Mesodermal cell (in vitro differentiated cells): Measurements from ENCODE around the gene NCAPG2.

ENCODE experiments used
- H3K27ac ChIP-seq: 2 replicates; pipeline ENCODE4 v1.7.0; 2013; ENCODE audit warnings: mild to moderate bottlenecking, low read depth, low read length, moderate library complexity; ENCODE audit not compliant: severe bottlenecking
- H3K36me3 ChIP-seq: 2 replicates; pipeline ENCODE4 v1.7.1; 2013; ENCODE audit warnings: mild to moderate bottlenecking, low read length, moderate library complexity; ENCODE audit not compliant: control insufficient read depth, insufficient read depth
- H3K4me1 ChIP-seq: one replicate; pipeline ENCODE4 v1.7.1; 2013; ENCODE audit warnings: mild to moderate bottlenecking, low read length; ENCODE audit not compliant: insufficient read depth, control insufficient read depth, poor library complexity, severe bottlenecking
- H3K4me3 ChIP-seq: 2 replicates; pipeline ENCODE4 v1.7.0; 2013; ENCODE audit warnings: low read length, control low read depth, mild to moderate bottlenecking; ENCODE audit not compliant: insufficient read depth, poor library complexity, severe bottlenecking; ENCODE audit errors: extremely low read depth
- H3K9me3 ChIP-seq: 2 replicates; pipeline ENCODE4 v1.7.1; 2013; ENCODE audit warnings: mild to moderate bottlenecking, low read length, moderate library complexity; ENCODE audit not compliant: control insufficient read depth
- WGBS, 2 experiments: methylation state at CpG; one replicate each; pipeline ENCODE4 v1.1.5; 2013; ENCODE audit warnings: missing lambda C conversion rate in 2 of 2; ENCODE audit not compliant: insufficient coverage in 2 of 2; 5-methylcytosine and 5-hydroxymethylcytosine counted together

Gene NCAPG2

DNA sequence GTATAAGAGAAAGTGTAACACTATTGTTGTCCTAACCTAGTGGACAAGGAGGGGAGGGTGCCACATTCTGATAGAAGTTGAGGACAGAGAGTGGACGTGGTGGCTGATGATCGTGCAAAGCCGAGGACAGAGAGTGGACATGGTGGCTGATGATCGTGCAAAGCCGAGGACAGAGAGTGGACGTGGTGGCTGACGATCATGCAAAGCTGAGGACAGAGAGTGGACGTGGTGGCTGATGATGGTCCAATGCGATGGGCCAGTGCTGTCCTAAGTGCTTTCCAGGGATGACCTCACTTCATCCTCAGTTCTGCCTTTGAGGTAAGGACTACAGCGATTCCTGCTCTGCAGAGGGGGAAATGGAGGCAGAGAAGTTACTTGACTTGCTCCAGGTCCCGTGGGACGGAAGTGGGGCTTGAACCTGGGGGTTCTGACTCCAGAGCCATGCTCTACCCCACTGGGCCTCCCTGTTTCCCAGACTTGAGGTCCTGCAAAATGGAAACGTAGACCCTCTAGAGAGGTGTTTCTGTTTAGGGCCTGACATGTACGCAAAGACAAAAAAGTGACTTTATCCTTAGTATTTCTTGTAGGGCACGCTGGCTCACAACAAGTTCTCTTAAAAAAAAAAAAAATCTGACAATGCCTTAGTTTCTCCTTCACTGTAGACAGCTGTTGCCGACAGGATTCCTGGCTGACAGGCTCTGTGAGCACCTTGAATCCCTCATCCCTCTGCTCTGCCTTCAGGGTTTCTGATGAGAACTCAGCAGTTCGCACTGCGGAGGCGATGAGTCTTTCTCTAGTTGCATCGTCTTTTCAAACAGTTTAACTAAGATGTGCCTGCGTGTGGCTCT, 20.3 kb upstream of the NCAPG2 start:
- Histone ChIP-seq H3K27ac (no peak overlapping the region), H3K4me1 (no peaks in the 10 kb centered on the region), H3K4me3 (no peak overlapping the region), H3K36me3 (peaks cover under 1% of the 10 kb centered on the region), H3K9me3 (no peaks in the 10 kb centered on the region)
- WGBS, 2 experiments: 91 to 95% methylated on average over 15 to 20 of the region's 21 CpGs

- no peak overlapping the region for H3K4me3 ChIP-seq
- H3K9me3 ChIP-seq: no peaks in the 10 kb centered on the region
- H3K4me1 ChIP-seq: no peaks in the 10 kb centered on the region
- no peaks in the 10 kb centered on the region for H3K36me3 ChIP-seq
- WGBS, 2 experiments: 82 to 94% methylated on average over 10 to 12 of the region's 12 CpGs
- H3K27ac ChIP-seq: no peak overlapping the region
Observed at GRCh38 chr7:158723714-158724385, 19.2 kb upstream of the NCAPG2 start.

- no peaks in the 10 kb centered on the region for H3K9me3 ChIP-seq
Observed at GRCh38 chr7:158723266-158723665, 18.7 kb upstream of the NCAPG2 start.

DNA sequence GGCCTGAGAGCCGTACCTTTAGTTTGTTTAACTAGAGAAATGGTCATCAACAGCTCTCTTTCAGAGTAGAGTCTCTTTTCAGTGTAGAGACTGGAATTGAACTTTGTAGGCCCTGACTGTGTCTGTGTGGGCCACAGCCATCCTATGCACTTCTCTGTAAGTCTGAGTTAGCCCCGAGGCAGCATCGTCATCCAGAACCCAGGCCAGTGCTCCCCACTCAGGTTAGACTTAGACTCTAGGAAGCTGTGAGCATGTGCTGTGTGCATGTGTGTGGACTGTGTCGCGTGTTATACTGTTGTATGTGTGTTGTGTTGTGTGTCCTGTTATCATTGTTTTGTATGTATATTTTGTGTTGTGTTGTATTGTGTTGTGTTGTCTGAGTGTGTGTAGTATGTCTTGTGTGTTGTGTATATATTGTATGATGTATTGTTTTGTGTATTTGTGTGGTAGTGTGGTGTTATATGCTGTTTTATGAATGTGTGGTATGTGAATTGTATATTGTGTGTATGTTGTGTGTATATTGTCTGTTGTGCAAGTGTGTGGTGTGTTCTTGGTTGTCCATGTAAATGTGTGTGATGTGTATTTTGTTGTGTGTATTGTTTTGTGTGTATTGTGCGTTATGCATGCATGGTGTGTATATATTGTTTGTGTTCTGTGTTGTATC, 18.1 kb upstream of the NCAPG2 start:
- 87 to 94% methylated on average over 6 of the region's 6 CpGs for WGBS, 2 experiments
- no peaks in the 10 kb centered on the region for H3K36me3 ChIP-seq
- H3K9me3 ChIP-seq: no peaks in the 10 kb centered on the region
- no peak overlapping the region for H3K4me3 ChIP-seq
- H3K4me1 ChIP-seq: no peaks in the 10 kb centered on the region
- no peak overlapping the region for H3K27ac ChIP-seq

More at GRCh38 chr7:158723266-158723665, 18.7 kb upstream of the NCAPG2 start:
- Histone ChIP-seq H3K27ac (no peak overlapping the region), H3K4me1 (no peaks in the 10 kb centered on the region), H3K36me3 (no peaks in the 10 kb centered on the region), H3K4me3 (no peak overlapping the region)
- 84 to 88% methylated on average over 9 to 13 of the region's 13 CpGs for WGBS, 2 experiments

- 100% methylated on average over 1 of the region's 9 CpGs; no CpG with 5 or more reads in 1 of the 2 experiments for WGBS, 2 experiments
- Histone ChIP-seq H3K4me1 (no peaks in the 10 kb centered on the region), H3K27ac (no peak overlapping the region), H3K36me3 (no peaks in the 10 kb centered on the region), H3K4me3 (no peak overlapping the region), H3K9me3 (no peaks in the 10 kb centered on the region)
Observed at GRCh38 chr7:158720112-158720511, 15.5 kb upstream of the NCAPG2 start.

DNA sequence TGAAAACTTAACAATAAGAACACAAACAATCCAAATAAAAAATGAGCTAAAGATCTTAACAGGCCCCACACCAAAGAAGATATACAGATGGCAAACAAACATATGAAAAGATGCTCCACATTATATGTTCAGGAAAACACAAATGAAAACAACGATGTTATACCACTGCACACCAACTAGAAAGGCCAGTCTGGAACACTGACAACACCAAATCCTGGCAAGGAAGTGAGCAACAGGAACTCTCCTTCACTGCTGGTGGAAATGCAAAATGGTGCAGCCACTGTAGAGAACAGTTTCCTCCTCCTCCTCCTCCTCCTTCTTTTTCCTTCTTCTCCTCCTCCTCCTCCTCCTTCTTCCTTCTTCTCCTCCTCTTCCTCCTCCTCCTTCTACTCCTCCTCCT, 12.2 kb upstream of the NCAPG2 start:
- H3K4me3 ChIP-seq: no peak overlapping the region
- WGBS, 2 experiments: 88% methylated on average over 1 of the region's 1 CpG

DNA sequence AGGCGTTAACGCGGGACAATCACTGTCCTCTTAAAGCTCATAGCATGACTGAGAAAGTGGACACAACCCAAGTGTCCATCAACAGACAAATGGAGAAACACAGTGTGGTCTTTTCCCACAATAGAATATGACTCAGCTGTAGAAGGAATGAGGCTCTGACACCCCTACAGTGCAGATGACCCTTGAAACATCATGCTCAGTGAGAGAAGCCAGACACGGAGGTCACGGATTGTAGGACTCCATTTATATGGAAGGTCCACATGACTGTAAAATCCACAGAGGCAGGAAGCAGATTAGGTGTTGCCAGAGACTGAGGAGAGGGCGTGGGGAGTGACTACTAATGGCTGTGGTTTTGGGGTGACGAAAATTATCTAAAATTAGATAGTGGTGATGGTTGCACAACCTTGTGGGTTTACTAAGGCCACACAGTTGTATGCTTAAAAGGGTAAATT, 6.1 kb upstream of the NCAPG2 start:
- WGBS, 2 experiments: 87 to 92% methylated on average over 4 to 7 of the region's 7 CpGs
- Histone ChIP-seq H3K4me3 (no peak overlapping the region), H3K9me3 (peaks cover 8% of the 10 kb centered on the region), H3K27ac (no peak overlapping the region), H3K36me3 (no peaks in the 10 kb centered on the region), H3K4me1 (no peaks in the 10 kb centered on the region)

More for the DNA sequence above, 12.2 kb upstream of the NCAPG2 start:
- no peaks in the 10 kb centered on the region for H3K9me3 ChIP-seq
- no peak overlapping the region for H3K27ac ChIP-seq
- no peaks in the 10 kb centered on the region for H3K36me3 ChIP-seq
- no peaks in the 10 kb centered on the region for H3K4me1 ChIP-seq

- Histone ChIP-seq H3K9me3 (peaks cover 8% of the 10 kb centered on the region), H3K4me3 (no peak overlapping the region), H3K4me1 (peaks cover 7% of the 10 kb centered on the region), H3K27ac (no peak overlapping the region), H3K36me3 (no peaks in the 10 kb centered on the region)
- 56 to 71% methylated on average over 3 to 4 of the region's 4 CpGs for WGBS, 2 experiments
Observed at GRCh38 chr7:158707610-158708009, 3.0 kb upstream of the NCAPG2 start.

- 94% methylated on average over 26 to 28 of the region's 29 CpGs for WGBS, 2 experiments
- H3K9me3 ChIP-seq: peaks cover 8% of the 10 kb centered on the region
- no peak overlapping the region for H3K4me3 ChIP-seq
- peaks cover 7% of the 10 kb centered on the region for H3K4me1 ChIP-seq
- H3K27ac ChIP-seq: no peak overlapping the region
- H3K36me3 ChIP-seq: no peaks in the 10 kb centered on the region
Observed at GRCh38 chr7:158706710-158707590, 2.3 kb upstream of the NCAPG2 start.

GRCh38 chr7:158706273-158706704, 1.7 kb upstream of the NCAPG2 start:
- Histone ChIP-seq H3K36me3 (peaks cover 4% of the 10 kb centered on the region), H3K9me3 (peaks cover 8% of the 10 kb centered on the region), H3K27ac (no peak overlapping the region), H3K4me3 (no peak overlapping the region), H3K4me1 (peaks cover 7% of the 10 kb centered on the region)
- 88 to 95% methylated on average over 4 to 5 of the region's 5 CpGs for WGBS, 2 experiments
